H9 (cell line): ENCODE results near the gene GM2A. TPM values are rescaled to one million over a fixed set of nuclear protein-coding genes. Genes with fewer than 3 reads are reported as not detected.

Experiments used
- DNase-seq: peaks from one replicate; pipeline ENCODE4 v3.0.0-alpha.2; 2017
- H2AFZ ChIP-seq: one replicate; pipeline ENCODE4 v1.6.1; 2013; ENCODE audit warnings: mild to moderate bottlenecking, low read length, control low read depth, moderate library complexity
- H2AK5ac ChIP-seq: 2 replicates; pipeline ENCODE4 v1.6.1; 2013; ENCODE audit warnings: low read length, control low read depth, mixed read lengths; ENCODE audit not compliant: insufficient read length
- H2BK120ac ChIP-seq: one replicate; pipeline ENCODE4 v1.6.1; 2013; ENCODE audit warnings: low read depth, mild to moderate bottlenecking, low read length, control low read depth, inconsistent platforms; ENCODE audit not compliant: poor library complexity, severe bottlenecking
- H2BK12ac ChIP-seq: 2 replicates; pipeline ENCODE4 v1.6.1; 2013; ENCODE audit warnings: low read length, control low read depth, mixed read lengths, low read depth; ENCODE audit not compliant: insufficient read length
- H2BK15ac ChIP-seq: 2 replicates; pipeline ENCODE4 v1.6.1; 2013; ENCODE audit warnings: low read depth, low read length, control low read depth
- H2BK20ac ChIP-seq: one replicate; pipeline ENCODE4 v1.6.1; 2013; ENCODE audit warnings: low read depth, mild to moderate bottlenecking, low read length, control low read depth, inconsistent platforms; ENCODE audit not compliant: poor library complexity, severe bottlenecking
- H2BK5ac ChIP-seq: 2 replicates; pipeline ENCODE4 v1.6.1; 2013; ENCODE audit warnings: low read length, control low read depth, mixed read lengths; ENCODE audit not compliant: insufficient read length
- H3K14ac ChIP-seq: 2 replicates; pipeline ENCODE4 v1.6.1; 2013; ENCODE audit warnings: low read length, control low read depth; ENCODE audit not compliant: insufficient read depth
- H3K18ac ChIP-seq: 2 replicates; pipeline ENCODE4 v1.6.1; 2013; ENCODE audit warnings: low read depth, mild to moderate bottlenecking, mixed read lengths, low read length, control low read depth; ENCODE audit not compliant: insufficient read length
- H3K23ac ChIP-seq: 2 replicates; pipeline ENCODE4 v1.6.1; 2013; ENCODE audit warnings: low read length, control low read depth, mixed read lengths, low read depth; ENCODE audit not compliant: insufficient read length
- H3K23me2 ChIP-seq: 2 replicates; pipeline ENCODE4 v1.6.1; 2013; ENCODE audit warnings: low read depth, mild to moderate bottlenecking, mixed read lengths, low read length, control low read depth; ENCODE audit not compliant: insufficient read length, poor library complexity, severe bottlenecking
- H3K27ac ChIP-seq: 2 replicates; pipeline ENCODE4 v1.5.1; 2013; ENCODE audit warnings: low read length, control low read depth, mixed read lengths, low read depth; ENCODE audit not compliant: insufficient read length
- H3K27me3 ChIP-seq: 2 replicates; pipeline ENCODE4 v1.6.1; 2013; ENCODE audit warnings: low read length, control low read depth, inconsistent platforms; ENCODE audit not compliant: insufficient read depth
- H3K4ac ChIP-seq: 2 replicates; pipeline ENCODE4 v1.6.1; 2013; ENCODE audit warnings: low read depth, mild to moderate bottlenecking, control low read depth, inconsistent platforms, low read length, moderate library complexity
- H3K4me1 ChIP-seq: 2 replicates; pipeline ENCODE4 v1.6.1; 2013; ENCODE audit warnings: low read length, control low read depth, inconsistent platforms; ENCODE audit not compliant: insufficient read depth
- H3K4me2 ChIP-seq: 2 replicates; pipeline ENCODE4 v1.6.1; 2013; ENCODE audit warnings: low read length, control low read depth, mixed read lengths; ENCODE audit not compliant: insufficient read length, insufficient read depth
- H3K56ac ChIP-seq: 2 replicates; pipeline ENCODE4 v1.6.1; 2013; ENCODE audit warnings: low read depth, mild to moderate bottlenecking, mixed read lengths, low read length, control low read depth; ENCODE audit not compliant: insufficient read length
- H3K79me1 ChIP-seq: 2 replicates; pipeline ENCODE4 v1.6.1; 2013; ENCODE audit warnings: low read depth, mild to moderate bottlenecking, moderate library complexity, low read length, control low read depth, inconsistent platforms; ENCODE audit not compliant: insufficient read depth, poor library complexity, severe bottlenecking
- H3K79me2 ChIP-seq: 2 replicates; pipeline ENCODE4 v1.6.1; 2013; ENCODE audit warnings: low read length, control low read depth, inconsistent platforms; ENCODE audit not compliant: insufficient read depth
- H3K9ac ChIP-seq: 2 replicates; pipeline ENCODE4 v1.6.1; 2013; ENCODE audit warnings: low read length, control low read depth, mixed read lengths; ENCODE audit not compliant: insufficient read length; ENCODE audit errors: extremely low read depth
- H3K9me3 ChIP-seq: one replicate; pipeline ENCODE4 v1.6.1; 2013; ENCODE audit warnings: low read depth, low read length, inconsistent platforms; ENCODE audit not compliant: control insufficient read depth
- H3T11ph ChIP-seq: one replicate; pipeline ENCODE4 v1.6.1; 2013; ENCODE audit warnings: mild to moderate bottlenecking, low read length, control low read depth, inconsistent platforms
- H4K20me1 ChIP-seq: one replicate; pipeline ENCODE4 v1.6.1; 2013; ENCODE audit not compliant: control insufficient read depth, insufficient read length, insufficient read depth
- H4K5ac ChIP-seq: 2 replicates; pipeline ENCODE4 v1.6.1; 2013; ENCODE audit warnings: low read depth, mild to moderate bottlenecking, mixed read lengths, low read length, control low read depth; ENCODE audit not compliant: insufficient read length
- H4K8ac ChIP-seq: replicated peaks from 2 replicates; pipeline ENCODE4 v1.6.1; 2013; ENCODE audit warnings: low read length, control low read depth, mixed read lengths, low read depth; ENCODE audit not compliant: insufficient read length
- H4K91ac ChIP-seq: 2 replicates; pipeline ENCODE4 v1.6.1; 2013; ENCODE audit warnings: low read depth, mild to moderate bottlenecking, moderate library complexity, mixed read lengths, low read length, control low read depth; ENCODE audit not compliant: insufficient read length
- H3K27ac Mint-ChIP-seq, 3 experiments: 2 replicates in 2 of 3; 3 replicates in 1 of 3; pipeline ENCODE4 v1.8.0; 2020 to 2021; ENCODE audit warnings: mixed read lengths in 3 of 3, mild to moderate bottlenecking in 1 of 3, moderate library complexity in 1 of 3
- H3K27me3 Mint-ChIP-seq: 2 replicates; pipeline ENCODE4 v1.8.0; 2021; ENCODE audit warnings: low read depth, mild to moderate bottlenecking, moderate library complexity, mixed read lengths
- H3K36me3 Mint-ChIP-seq, 3 experiments: 2 replicates in 2 of 3; 3 replicates in 1 of 3; pipeline ENCODE4 v1.8.0; 2020 to 2021; ENCODE audit warnings: low read depth in 3 of 3, mixed read lengths in 3 of 3; ENCODE audit not compliant: insufficient read depth in 1 of 3
- H3K4me1 Mint-ChIP-seq, 2 experiments: 2 replicates each; pipeline ENCODE4 v1.8.0; 2020; ENCODE audit warnings: mixed read lengths in 2 of 2
- H3K4me3 Mint-ChIP-seq, 2 experiments: 2 replicates in 1 of 2; 3 replicates in 1 of 2; pipeline ENCODE4 v1.8.0; 2020 to 2021; ENCODE audit warnings: mild to moderate bottlenecking in 2 of 2, mixed read lengths in 2 of 2, moderate library complexity in 1 of 2
- H3K9me3 Mint-ChIP-seq, 2 experiments: 2 replicates in 1 of 2; 3 replicates in 1 of 2; pipeline ENCODE4 v1.8.0; 2020; ENCODE audit warnings: mild to moderate bottlenecking in 2 of 2, mixed read lengths in 2 of 2, moderate library complexity in 1 of 2
- CTCF ChIP-seq: fragments of 200-600 bp; sonication (generic); conservative IDR thresholded peaks from 3 replicates; pipeline ENCODE4 v1.8.0; 2021; ENCODE audit warnings: antibody characterized with exemption, mild to moderate bottlenecking
- WGBS: extraction: QIAGEN DNeasy Blood & Tissue Kit; methylation state at CpG from one replicate; pipeline ENCODE4 v1.1.7; 2013; ENCODE audit warnings: missing lambda C conversion rate, low lambda C conversion rate, mixed read lengths; ENCODE audit not compliant: insufficient read length; ENCODE audit errors: extremely low coverage; 5-methylcytosine and 5-hydroxymethylcytosine counted together
- total RNA-seq: library from RNA; stranded (reverse); gene quantifications from 2 replicates; pipeline ENCODE4 v1.2.1, GENCODE V29; 2021

The GM2A gene
- total RNA-seq, 1 experiment from 2014 or later: 27.8 TPM

- Mint-ChIP-seq H3K4me3 (no peak overlapping the region), H3K4me1 (peaks cover 18 to 35% of the 10 kb centered on the region in 2 experiments), H3K36me3 (peaks cover 0 to 6% (median 0%) of the 10 kb centered on the region in 3 experiments; a peak in 1 of 7 replicates), H3K27ac (no peak overlapping the region), H3K27me3 (peaks cover 5% of the 10 kb centered on the region; the same call in 1 of the 2 replicates), H3K9me3 (peaks cover 6% of the 10 kb centered on the region in 2 experiments; a peak in 3 of 5 replicates)
- no peak for DNase-seq
- Histone ChIP-seq H4K8ac (no peak overlapping the region), H3K9ac (no peak overlapping the region), H2BK20ac (no peak overlapping the region), H3K9me3 (no peaks in the 10 kb centered on the region), H3K4ac (no peak overlapping the region), H2BK12ac (no peak overlapping the region), H2BK120ac (no peak overlapping the region), H2AFZ (no peak overlapping the region), H3K18ac (no peak overlapping the region), H4K91ac (no peak overlapping the region), H2BK15ac (no peak overlapping the region), H2BK5ac (no peak overlapping the region), H2AK5ac (no peak overlapping the region), H3K14ac (no peak overlapping the region), H3K4me1 (peaks cover 2% of the 10 kb centered on the region; the same call in 1 of the 2 replicates), H3K27me3 (no peaks in the 10 kb centered on the region), H3K56ac (no peak overlapping the region), H3K23ac (no peak overlapping the region), H3K79me1 (no peaks in the 10 kb centered on the region), H4K20me1 (no peaks in the 10 kb centered on the region), H4K5ac (no peak overlapping the region), H3K4me2 (no peak overlapping the region), H3K27ac (no peak overlapping the region), H3K79me2 (no peaks in the 10 kb centered on the region), H3K23me2 (no peaks in the 10 kb centered on the region), H3T11ph (no peak overlapping the region)
- no CpG with 5 or more reads among the region's 1 CpG for WGBS
- no peak for TF ChIP-seq CTCF
These were observed 16.1 kb upstream of the GM2A start for GRCh38 chr5:151236888-151237287.
